H9 (cell line): Measurements from ENCODE around the gene GCM1. TPM values are rescaled to one million over a fixed set of nuclear protein-coding genes. Genes with fewer than 3 reads are reported as not detected.

ENCODE experiments used
- DNase-seq: peaks from one replicate; pipeline ENCODE4 v3.0.0-alpha.2; 2017
- H2AFZ ChIP-seq: one replicate; pipeline ENCODE4 v1.6.1; 2013; ENCODE audit warnings: mild to moderate bottlenecking, low read length, control low read depth, moderate library complexity
- H2AK5ac ChIP-seq: 2 replicates; pipeline ENCODE4 v1.6.1; 2013; ENCODE audit warnings: low read length, control low read depth, mixed read lengths; ENCODE audit not compliant: insufficient read length
- H2BK120ac ChIP-seq: one replicate; pipeline ENCODE4 v1.6.1; 2013; ENCODE audit warnings: low read depth, mild to moderate bottlenecking, low read length, control low read depth, inconsistent platforms; ENCODE audit not compliant: poor library complexity, severe bottlenecking
- H2BK12ac ChIP-seq: 2 replicates; pipeline ENCODE4 v1.6.1; 2013; ENCODE audit warnings: low read length, control low read depth, mixed read lengths, low read depth; ENCODE audit not compliant: insufficient read length
- H2BK15ac ChIP-seq: 2 replicates; pipeline ENCODE4 v1.6.1; 2013; ENCODE audit warnings: low read depth, low read length, control low read depth
- H2BK20ac ChIP-seq: one replicate; pipeline ENCODE4 v1.6.1; 2013; ENCODE audit warnings: low read depth, mild to moderate bottlenecking, low read length, control low read depth, inconsistent platforms; ENCODE audit not compliant: poor library complexity, severe bottlenecking
- H2BK5ac ChIP-seq: 2 replicates; pipeline ENCODE4 v1.6.1; 2013; ENCODE audit warnings: low read length, control low read depth, mixed read lengths; ENCODE audit not compliant: insufficient read length
- H3K14ac ChIP-seq: 2 replicates; pipeline ENCODE4 v1.6.1; 2013; ENCODE audit warnings: low read length, control low read depth; ENCODE audit not compliant: insufficient read depth
- H3K18ac ChIP-seq: 2 replicates; pipeline ENCODE4 v1.6.1; 2013; ENCODE audit warnings: low read depth, mild to moderate bottlenecking, mixed read lengths, low read length, control low read depth; ENCODE audit not compliant: insufficient read length
- H3K23ac ChIP-seq: 2 replicates; pipeline ENCODE4 v1.6.1; 2013; ENCODE audit warnings: low read length, control low read depth, mixed read lengths, low read depth; ENCODE audit not compliant: insufficient read length
- H3K23me2 ChIP-seq: 2 replicates; pipeline ENCODE4 v1.6.1; 2013; ENCODE audit warnings: low read depth, mild to moderate bottlenecking, mixed read lengths, low read length, control low read depth; ENCODE audit not compliant: insufficient read length, poor library complexity, severe bottlenecking
- H3K27ac ChIP-seq: 2 replicates; pipeline ENCODE4 v1.5.1; 2013; ENCODE audit warnings: low read length, control low read depth, mixed read lengths, low read depth; ENCODE audit not compliant: insufficient read length
- H3K27me3 ChIP-seq: 2 replicates; pipeline ENCODE4 v1.6.1; 2013; ENCODE audit warnings: low read length, control low read depth, inconsistent platforms; ENCODE audit not compliant: insufficient read depth
- H3K4ac ChIP-seq: 2 replicates; pipeline ENCODE4 v1.6.1; 2013; ENCODE audit warnings: low read depth, mild to moderate bottlenecking, control low read depth, inconsistent platforms, low read length, moderate library complexity
- H3K4me1 ChIP-seq: 2 replicates; pipeline ENCODE4 v1.6.1; 2013; ENCODE audit warnings: low read length, control low read depth, inconsistent platforms; ENCODE audit not compliant: insufficient read depth
- H3K4me2 ChIP-seq: 2 replicates; pipeline ENCODE4 v1.6.1; 2013; ENCODE audit warnings: low read length, control low read depth, mixed read lengths; ENCODE audit not compliant: insufficient read length, insufficient read depth
- H3K56ac ChIP-seq: 2 replicates; pipeline ENCODE4 v1.6.1; 2013; ENCODE audit warnings: low read depth, mild to moderate bottlenecking, mixed read lengths, low read length, control low read depth; ENCODE audit not compliant: insufficient read length
- H3K79me1 ChIP-seq: 2 replicates; pipeline ENCODE4 v1.6.1; 2013; ENCODE audit warnings: low read depth, mild to moderate bottlenecking, moderate library complexity, low read length, control low read depth, inconsistent platforms; ENCODE audit not compliant: insufficient read depth, poor library complexity, severe bottlenecking
- H3K79me2 ChIP-seq: 2 replicates; pipeline ENCODE4 v1.6.1; 2013; ENCODE audit warnings: low read length, control low read depth, inconsistent platforms; ENCODE audit not compliant: insufficient read depth
- H3K9ac ChIP-seq: 2 replicates; pipeline ENCODE4 v1.6.1; 2013; ENCODE audit warnings: low read length, control low read depth, mixed read lengths; ENCODE audit not compliant: insufficient read length; ENCODE audit errors: extremely low read depth
- H3K9me3 ChIP-seq: one replicate; pipeline ENCODE4 v1.6.1; 2013; ENCODE audit warnings: low read depth, low read length, inconsistent platforms; ENCODE audit not compliant: control insufficient read depth
- H3T11ph ChIP-seq: one replicate; pipeline ENCODE4 v1.6.1; 2013; ENCODE audit warnings: mild to moderate bottlenecking, low read length, control low read depth, inconsistent platforms
- H4K20me1 ChIP-seq: one replicate; pipeline ENCODE4 v1.6.1; 2013; ENCODE audit not compliant: control insufficient read depth, insufficient read length, insufficient read depth
- H4K5ac ChIP-seq: 2 replicates; pipeline ENCODE4 v1.6.1; 2013; ENCODE audit warnings: low read depth, mild to moderate bottlenecking, mixed read lengths, low read length, control low read depth; ENCODE audit not compliant: insufficient read length
- H4K8ac ChIP-seq: replicated peaks from 2 replicates; pipeline ENCODE4 v1.6.1; 2013; ENCODE audit warnings: low read length, control low read depth, mixed read lengths, low read depth; ENCODE audit not compliant: insufficient read length
- H4K91ac ChIP-seq: 2 replicates; pipeline ENCODE4 v1.6.1; 2013; ENCODE audit warnings: low read depth, mild to moderate bottlenecking, moderate library complexity, mixed read lengths, low read length, control low read depth; ENCODE audit not compliant: insufficient read length
- H3K27ac Mint-ChIP-seq, 3 experiments: 2 replicates in 2 of 3; 3 replicates in 1 of 3; pipeline ENCODE4 v1.8.0; 2020 to 2021; ENCODE audit warnings: mixed read lengths in 3 of 3, mild to moderate bottlenecking in 1 of 3, moderate library complexity in 1 of 3
- H3K27me3 Mint-ChIP-seq: 2 replicates; pipeline ENCODE4 v1.8.0; 2021; ENCODE audit warnings: low read depth, mild to moderate bottlenecking, moderate library complexity, mixed read lengths
- H3K36me3 Mint-ChIP-seq, 3 experiments: 2 replicates in 2 of 3; 3 replicates in 1 of 3; pipeline ENCODE4 v1.8.0; 2020 to 2021; ENCODE audit warnings: low read depth in 3 of 3, mixed read lengths in 3 of 3; ENCODE audit not compliant: insufficient read depth in 1 of 3
- H3K4me1 Mint-ChIP-seq, 2 experiments: 2 replicates each; pipeline ENCODE4 v1.8.0; 2020; ENCODE audit warnings: mixed read lengths in 2 of 2
- H3K4me3 Mint-ChIP-seq, 2 experiments: 2 replicates in 1 of 2; 3 replicates in 1 of 2; pipeline ENCODE4 v1.8.0; 2020 to 2021; ENCODE audit warnings: mild to moderate bottlenecking in 2 of 2, mixed read lengths in 2 of 2, moderate library complexity in 1 of 2
- H3K9me3 Mint-ChIP-seq, 2 experiments: 2 replicates in 1 of 2; 3 replicates in 1 of 2; pipeline ENCODE4 v1.8.0; 2020; ENCODE audit warnings: mild to moderate bottlenecking in 2 of 2, mixed read lengths in 2 of 2, moderate library complexity in 1 of 2
- CTCF ChIP-seq: fragments of 200-600 bp; sonication (generic); conservative IDR thresholded peaks from 3 replicates; pipeline ENCODE4 v1.8.0; 2021; ENCODE audit warnings: antibody characterized with exemption, mild to moderate bottlenecking
- WGBS: extraction: QIAGEN DNeasy Blood & Tissue Kit; methylation state at CpG from one replicate; pipeline ENCODE4 v1.1.7; 2013; ENCODE audit warnings: missing lambda C conversion rate, low lambda C conversion rate, mixed read lengths; ENCODE audit not compliant: insufficient read length; ENCODE audit errors: extremely low coverage; 5-methylcytosine and 5-hydroxymethylcytosine counted together
- total RNA-seq: library from RNA; stranded (reverse); gene quantifications from 2 replicates; pipeline ENCODE4 v1.2.1, GENCODE V29; 2021

The GCM1 gene
- total RNA-seq, 1 experiment from 2014 or later = not detected

GRCh38 chr6:53171605-53172467 is 23.2 kb upstream of the GCM1 start:
- no peak overlapping the region for H3K4me3 Mint-ChIP-seq
- Histone ChIP-seq H2BK20ac (no peak overlapping the region), H3K79me1 (no peaks in the 10 kb centered on the region), H3K79me2 (no peaks in the 10 kb centered on the region), H2AFZ (no peak overlapping the region), H3K4me2 (no peak overlapping the region), H3K56ac (no peak overlapping the region), H3K18ac (no peak overlapping the region), H4K5ac (no peak overlapping the region), H3K27me3 (no peaks in the 10 kb centered on the region), H2BK5ac (no peak overlapping the region), H2BK15ac (no peak overlapping the region), H3K4me1 (no peaks in the 10 kb centered on the region), H3K23me2 (no peaks in the 10 kb centered on the region), H3K27ac (no peak overlapping the region), H3K9ac (no peak overlapping the region), H4K20me1 (peaks cover 3% of the 10 kb centered on the region), H2BK12ac (no peak overlapping the region), H3K9me3 (no peaks in the 10 kb centered on the region), H3K14ac (no peak overlapping the region), H4K91ac (no peak overlapping the region), H3K4ac (no peak overlapping the region), H2AK5ac (no peak overlapping the region), H3T11ph (no peak overlapping the region), H3K23ac (no peak overlapping the region), H2BK120ac (no peak overlapping the region), H4K8ac (no peak overlapping the region)
- no peaks in the 10 kb centered on the region; a peak in 2 of 7 replicates for H3K36me3 Mint-ChIP-seq
- peaks cover 0 to 3% of the 10 kb centered on the region in 2 experiments; a peak in 2 of 5 replicates for H3K9me3 Mint-ChIP-seq
- H3K4me1 Mint-ChIP-seq = peaks cover 5 to 6% of the 10 kb centered on the region in 2 experiments
- H3K27ac Mint-ChIP-seq = no peak overlapping the region; a peak in 1 of 7 replicates
- TF ChIP-seq CTCF = peak; percentile 100
- H3K27me3 Mint-ChIP-seq = no peaks in the 10 kb centered on the region
- WGBS = no CpG with 5 or more reads among the region's 20 CpGs
- DNase-seq = peak; percentile 86
